Vagina (tissue), 2 donors: Measurements from ENCODE around the gene SMPD3.

ENCODE experiments used
- CTCF ChIP-seq, 3 experiments: fragments of 450-650 bp in 2 of 3; fragments of 200-600 bp in 1 of 3; sonication (generic) in 1 of 3; IDR thresholded peaks; one replicate each; pipeline ENCODE4 v1.5.1; 2017 to 2019; ENCODE audit warnings: antibody characterized with exemption in 3 of 3, mild to moderate bottlenecking in 2 of 3, moderate library complexity in 2 of 3
- POLR2A ChIP-seq, 2 donors: fragments of 450-650 bp; IDR thresholded peaks; one replicate each; pipeline ENCODE4 v1.6.1; 2017; ENCODE audit warnings: antibody characterized with exemption in 2 of 2, mild to moderate bottlenecking in 2 of 2, moderate library complexity in 2 of 2

- TF ChIP-seq POLR2A (IDR thresholded peaks at IDR 0.05) (no peak), CTCF (IDR thresholded peaks at IDR 0.05) (no peak)
Observed at GRCh38 chr16:68378436-68379415, 69.6 kb downstream of the SMPD3 start.
